ENCODE data around the gene POSTN.
"Not testable (repeated sequence)": the region's sequence is repeated elsewhere in the genome, so short reads cannot be mapped to it uniquely, and the experiment has no call there.

Gene POSTN

GRCh38 chr13:37594550-37594949 is 4.0 kb downstream of the POSTN start:
- no peak for DNase-seq

GRCh38 chr13:37589381-37589780 is 9.2 kb downstream of the POSTN start:
- not testable (repeated sequence) for DNase-seq

GRCh38 chr13:37587236-37587635 is 11.3 kb downstream of the POSTN start:
- DNase-seq = no peak

- no peak for DNase-seq
These were observed 12.4 kb downstream of the POSTN start for GRCh38 chr13:37586164-37586563.

GRCh38 chr13:37585541-37585940 is 13.0 kb downstream of the POSTN start:
- no peak for DNase-seq

- DNase-seq = no peak
These were observed 22.0 kb downstream of the POSTN start for GRCh38 chr13:37576601-37577000.

GRCh38 chr13:37565425-37565824 is 33.1 kb downstream of the POSTN start:
- no peak for DNase-seq

GRCh38 chr13:37561031-37561430 is 37.5 kb downstream of the POSTN start:
- no peak for DNase-seq

GRCh38 chr13:37560526-37560925 is 38.0 kb downstream of the POSTN start:
- no peak for DNase-seq

GRCh38 chr13:37558766-37559165 is 39.8 kb downstream of the POSTN start:
- DNase-seq = not testable (repeated sequence)

GRCh38 chr13:37546087-37546486 is 52.5 kb downstream of the POSTN start:
- no peak for DNase-seq

GRCh38 chr13:37544995-37545394 is 53.6 kb downstream of the POSTN start:
- DNase-seq = no peak

- DNase-seq = no peak
These were observed 58.5 kb downstream of the POSTN start for GRCh38 chr13:37539976-37540605.

- DNase-seq = no peak
These were observed 59.4 kb downstream of the POSTN start for GRCh38 chr13:37539170-37539569.

- no peak for DNase-seq
These were observed 63.1 kb downstream of the POSTN start for GRCh38 chr13:37535501-37535900.

- DNase-seq = no peak
These were observed 63.9 kb downstream of the POSTN start for GRCh38 chr13:37534676-37535075.

- DNase-seq = no peak
These were observed 64.4 kb downstream of the POSTN start for GRCh38 chr13:37534181-37534580.

- DNase-seq = no peak
These were observed 67.5 kb downstream of the POSTN start for GRCh38 chr13:37531049-37531448.

GRCh38 chr13:37529751-37530385 is 68.7 kb downstream of the POSTN start:
- DNase-seq = no peak

GRCh38 chr13:37526710-37527473 is 71.7 kb downstream of the POSTN start:
- DNase-seq = no peak

GRCh38 chr13:37515226-37515625 is 83.3 kb downstream of the POSTN start:
- no peak for DNase-seq

All from cerebellar nuclear complex (tissue), 1 donor.